Fibroblast of lung (primary cell): ENCODE measurements around the gene LPP. TPM values are rescaled to one million over a fixed set of nuclear protein-coding genes. Genes with fewer than 3 reads are reported as not detected.

Source experiments
- DNase-seq, 2 donors: peaks; one replicate each; pipeline versions ENCODE4 v3.0.0 to v3.0.0-alpha.2; 2010; ENCODE audit warnings: low read depth in 2 of 2
- H2AFZ ChIP-seq: 2 replicates; pipeline ENCODE4 v1.5.1; 2012; ENCODE audit warnings: low read length, control low read depth, inconsistent platforms
- H3K27ac ChIP-seq: 2 replicates; pipeline ENCODE4 v1.5.1; 2011; ENCODE audit warnings: low read length, control low read depth; ENCODE audit not compliant: insufficient read depth
- H3K27me3 ChIP-seq: 2 replicates; pipeline ENCODE4 v1.5.1; 2011; ENCODE audit warnings: mild to moderate bottlenecking, low read length; ENCODE audit not compliant: control insufficient read depth, insufficient read depth
- H3K36me3 ChIP-seq: 2 replicates; pipeline ENCODE4 v1.5.1; 2011; ENCODE audit warnings: low read length; ENCODE audit not compliant: control insufficient read depth, insufficient read depth
- H3K4me1 ChIP-seq: 2 replicates; pipeline ENCODE4 v1.5.1; 2011; ENCODE audit warnings: low read length; ENCODE audit not compliant: control insufficient read depth, insufficient read depth; ENCODE audit errors: extremely low read depth
- H3K4me2 ChIP-seq: 2 replicates; pipeline ENCODE4 v1.5.1; 2011; ENCODE audit warnings: low read length, control low read depth; ENCODE audit not compliant: insufficient read depth; ENCODE audit errors: extremely low read depth
- H3K4me3 ChIP-seq, 4 experiments: fragments of 200-600 bp in 1 of 4; sonication (generic) in 1 of 4; replicated peaks in 1 of 4; 2 replicates each; pipeline ENCODE4 v1.5.1; 2011 to 2016; ENCODE audit warnings: low read length in 4 of 4, low read depth in 3 of 4, mild to moderate bottlenecking in 3 of 4, control low read depth in 2 of 4, inconsistent platforms in 1 of 4, mixed read lengths in 1 of 4; ENCODE audit not compliant: insufficient read depth in 1 of 4; ENCODE audit errors: control extremely low read depth in 1 of 4
- H3K79me2 ChIP-seq: 2 replicates; pipeline ENCODE4 v1.5.1; 2012; ENCODE audit warnings: mild to moderate bottlenecking, low read length, inconsistent platforms; ENCODE audit not compliant: control insufficient read depth, insufficient read depth
- H3K9ac ChIP-seq: 2 replicates; pipeline ENCODE4 v1.5.1; 2011; ENCODE audit warnings: mild to moderate bottlenecking, low read length, control low read depth; ENCODE audit not compliant: insufficient read depth
- H3K9me3 ChIP-seq: 2 replicates; pipeline ENCODE4 v1.5.1; 2012; ENCODE audit warnings: low read depth, low read length; ENCODE audit not compliant: control insufficient read depth, insufficient read depth
- H4K20me1 ChIP-seq: 2 replicates; pipeline ENCODE4 v1.5.1; 2011; ENCODE audit warnings: low read length; ENCODE audit not compliant: control insufficient read depth, insufficient read depth; ENCODE audit errors: extremely low read depth
- EZH2 ChIP-seq: IDR thresholded peaks from 2 replicates; pipeline ENCODE4 v1.5.1; 2012; ENCODE audit warnings: low read length, control low read depth, mild to moderate bottlenecking; ENCODE audit errors: missing control alignments
- polyA plus RNA-seq, 2 donors: library from polyadenylated mRNA; depleted of rRNA in 1 of 2; stranded (reverse) in 1 of 2; unstranded in 1 of 2; fragments of >200 nt; gene quantifications; 2 replicates each; pipeline ENCODE4 v1.2.1, GENCODE V29; 2011 to 2012; ENCODE audit warnings: missing spikeins in 1 of 2
- total RNA-seq: library from RNA; depleted of rRNA; stranded (reverse); fragments of >200 nt; gene quantifications from 2 replicates; pipeline ENCODE4 v1.2.1, GENCODE V29; 2014
- TF ChIP-seq, protein P1 (sequence below), 2 donors: IDR thresholded peaks in 1 of 2; conservative IDR thresholded peaks in 1 of 2; 1 replicate in 1 of 2; 2 replicates in 1 of 2; pipeline ENCODE4 v1.5.1; 2011 to 2012; ENCODE audit warnings: low read length in 2 of 2, control low read depth in 1 of 2, inconsistent platforms in 1 of 2, low read depth in 1 of 2, mild to moderate bottlenecking in 1 of 2

The LPP gene
- total and polyA plus RNA-seq, 2 donors (not counting 1 experiment from before 2014, with no cell fraction given): 69.0 to 124 TPM

DNA sequence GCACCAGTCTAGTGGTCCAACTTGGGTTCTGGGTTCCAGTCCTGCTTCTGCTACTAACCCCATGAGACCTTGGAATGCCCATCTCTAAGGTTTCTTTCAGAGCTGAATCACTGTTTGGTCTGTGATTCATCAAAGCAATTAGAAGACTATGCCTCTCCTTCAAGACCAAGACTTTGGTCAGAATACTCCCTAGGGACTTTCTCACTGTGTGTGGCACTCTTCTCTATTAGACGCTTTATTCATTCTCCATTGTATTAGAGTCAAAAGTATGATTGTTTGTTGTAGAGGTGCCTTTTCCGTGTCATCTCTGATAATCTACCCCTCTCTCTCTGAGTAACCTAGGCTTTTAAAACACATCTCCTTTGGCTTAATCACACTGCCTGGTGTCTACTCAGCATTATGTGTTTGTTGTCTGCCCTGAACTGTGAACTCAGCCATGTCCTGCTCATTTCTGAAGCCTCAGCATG, 90.5 kb downstream of the LPP start:
- DNase-seq: peak in 1 of 2 donors; percentile 83
- peaks cover 20% of the 10 kb centered on the region for H3K4me1 ChIP-seq
- no peaks in the 10 kb centered on the region for H3K36me3 ChIP-seq
- no peaks in the 10 kb centered on the region for H3K27me3 ChIP-seq
- H4K20me1 ChIP-seq: no peaks in the 10 kb centered on the region
- peaks cover 54% of the 10 kb centered on the region for H3K79me2 ChIP-seq
- TF ChIP-seq EZH2: no peak
- TF ChIP-seq, protein P1, sequence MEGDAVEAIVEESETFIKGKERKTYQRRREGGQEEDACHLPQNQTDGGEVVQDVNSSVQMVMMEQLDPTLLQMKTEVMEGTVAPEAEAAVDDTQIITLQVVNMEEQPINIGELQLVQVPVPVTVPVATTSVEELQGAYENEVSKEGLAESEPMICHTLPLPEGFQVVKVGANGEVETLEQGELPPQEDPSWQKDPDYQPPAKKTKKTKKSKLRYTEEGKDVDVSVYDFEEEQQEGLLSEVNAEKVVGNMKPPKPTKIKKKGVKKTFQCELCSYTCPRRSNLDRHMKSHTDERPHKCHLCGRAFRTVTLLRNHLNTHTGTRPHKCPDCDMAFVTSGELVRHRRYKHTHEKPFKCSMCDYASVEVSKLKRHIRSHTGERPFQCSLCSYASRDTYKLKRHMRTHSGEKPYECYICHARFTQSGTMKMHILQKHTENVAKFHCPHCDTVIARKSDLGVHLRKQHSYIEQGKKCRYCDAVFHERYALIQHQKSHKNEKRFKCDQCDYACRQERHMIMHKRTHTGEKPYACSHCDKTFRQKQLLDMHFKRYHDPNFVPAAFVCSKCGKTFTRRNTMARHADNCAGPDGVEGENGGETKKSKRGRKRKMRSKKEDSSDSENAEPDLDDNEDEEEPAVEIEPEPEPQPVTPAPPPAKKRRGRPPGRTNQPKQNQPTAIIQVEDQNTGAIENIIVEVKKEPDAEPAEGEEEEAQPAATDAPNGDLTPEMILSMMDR (conservative IDR thresholded peaks at IDR 0.05 in 1 of 2, IDR thresholded peaks at IDR 0.05 in 1 of 2; ENCODE audit: low read depth in 1 of 2, low read length in 2 of 2): no peak
- no peak overlapping the region for H3K27ac ChIP-seq
- H3K4me3 ChIP-seq: no peak overlapping the region
- no peak overlapping the region for H3K4me2 ChIP-seq
- H3K9ac ChIP-seq: no peak overlapping the region
- no peaks in the 10 kb centered on the region for H3K9me3 ChIP-seq
- H2AFZ ChIP-seq: no peak overlapping the region

DNA sequence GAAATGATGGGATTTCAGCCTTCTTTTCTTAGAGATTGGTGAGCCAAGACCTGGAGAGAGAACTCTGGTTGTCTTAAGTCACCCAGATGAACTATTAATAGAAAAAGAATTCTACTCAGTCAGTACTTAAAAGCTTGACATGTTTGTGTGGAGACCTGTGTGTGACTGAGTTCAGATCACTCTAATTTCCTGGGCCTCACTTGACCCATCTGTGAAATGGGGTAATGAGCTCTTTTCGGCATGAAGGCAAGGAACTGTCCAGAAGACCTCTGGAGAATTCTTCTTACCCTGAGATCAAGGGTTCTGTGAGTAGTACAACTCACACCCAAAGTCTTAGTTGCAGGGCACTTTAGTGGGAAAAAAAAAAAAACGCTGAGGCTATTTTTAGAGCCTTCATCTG, 92.9 kb downstream of the LPP start:
- no peak for DNase-seq
- no peak overlapping the region for H3K27ac ChIP-seq
- H3K4me3 ChIP-seq: no peak overlapping the region
- H3K36me3 ChIP-seq: no peaks in the 10 kb centered on the region
- no peak for TF ChIP-seq EZH2
- TF ChIP-seq, protein P1 (conservative IDR thresholded peaks at IDR 0.05 in 1 of 2, IDR thresholded peaks at IDR 0.05 in 1 of 2; ENCODE audit: low read depth in 1 of 2, low read length in 2 of 2): no peak
- peaks cover 13% of the 10 kb centered on the region for H3K4me1 ChIP-seq
- no peak overlapping the region for H2AFZ ChIP-seq
- H3K79me2 ChIP-seq: peaks cover 40% of the 10 kb centered on the region
- no peak overlapping the region for H3K9ac ChIP-seq
- no peaks in the 10 kb centered on the region for H3K27me3 ChIP-seq
- no peaks in the 10 kb centered on the region for H4K20me1 ChIP-seq
- no peaks in the 10 kb centered on the region for H3K9me3 ChIP-seq
- no peak overlapping the region for H3K4me2 ChIP-seq

DNA sequence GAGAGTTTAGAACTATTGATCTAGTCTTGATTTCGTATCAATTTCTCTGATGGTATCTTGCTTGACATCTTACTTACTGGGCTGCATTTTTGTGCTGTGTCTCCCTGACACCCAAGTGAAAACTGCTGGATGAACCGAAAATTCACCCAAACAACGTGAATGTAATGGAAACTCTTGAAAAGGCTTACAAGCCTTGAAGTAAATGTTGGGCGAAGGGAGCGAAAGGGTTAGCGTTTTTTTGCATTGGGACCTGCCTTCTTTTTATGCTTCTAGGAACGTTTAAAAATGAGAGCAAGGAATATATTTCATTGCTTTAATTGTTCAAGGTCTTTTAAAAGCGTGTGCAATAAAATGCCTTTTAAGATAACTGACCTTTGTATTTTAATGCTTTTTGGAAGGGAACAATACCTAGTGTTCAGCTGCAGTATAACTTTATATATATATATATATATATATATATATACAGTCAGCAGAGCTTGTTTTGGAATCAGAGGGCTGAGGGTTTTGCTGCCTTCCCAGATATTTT, 94.1 kb downstream of the LPP start:
- Histone ChIP-seq H3K4me1 (peaks cover 8% of the 10 kb centered on the region), H4K20me1 (no peaks in the 10 kb centered on the region), H3K9ac (no peak overlapping the region), H2AFZ (no peak overlapping the region), H3K27me3 (no peaks in the 10 kb centered on the region), H3K79me2 (peaks cover 39% of the 10 kb centered on the region), H3K4me2 (no peak overlapping the region), H3K4me3 (no peak overlapping the region), H3K27ac (no peak overlapping the region), H3K36me3 (no peaks in the 10 kb centered on the region), H3K9me3 (no peaks in the 10 kb centered on the region)
- TF ChIP-seq EZH2: no peak
- TF ChIP-seq, protein P1 (conservative IDR thresholded peaks at IDR 0.05 in 1 of 2, IDR thresholded peaks at IDR 0.05 in 1 of 2; ENCODE audit: low read depth in 1 of 2, low read length in 2 of 2): no peak
- no peak for DNase-seq
